Suprapubic skin (tissue), 4 donors: ENCODE measurements around the gene ENTREP1. TPM values are rescaled to one million over a fixed set of nuclear protein-coding genes. Genes with fewer than 3 reads are reported as not detected.

Source experiments
- DNase-seq, 2 donors: peaks; one replicate each; pipeline ENCODE4 v3.0.0-alpha.2; 2019; ENCODE audit warnings: low spot score in 2 of 2
- H3K27ac ChIP-seq: fragments of 200-600 bp; sonication (generic); one replicate; pipeline ENCODE4 v1.5.1; 2019
- H3K27me3 ChIP-seq: fragments of 200-600 bp; sonication (generic); one replicate; pipeline ENCODE4 v1.5.1; 2019
- H3K36me3 ChIP-seq: fragments of 200-600 bp; sonication (generic); one replicate; pipeline ENCODE4 v1.5.1; 2019
- H3K4me1 ChIP-seq: fragments of 200-600 bp; sonication (generic); one replicate; pipeline ENCODE4 v1.5.1; 2019
- H3K4me3 ChIP-seq: fragments of 200-600 bp; sonication (generic); one replicate; pipeline ENCODE4 v1.5.1; 2019; ENCODE audit warnings: mild to moderate bottlenecking
- H3K9me3 ChIP-seq: fragments of 200-600 bp; sonication (generic); one replicate; pipeline ENCODE4 v1.5.1; 2019
- CTCF ChIP-seq, 2 donors: fragments of 200-600 bp in 1 of 2; fragments of 450-650 bp in 1 of 2; sonication (generic) in 1 of 2; IDR thresholded peaks; one replicate each; pipeline ENCODE4 v1.5.1; 2016 to 2019; ENCODE audit warnings: antibody characterized with exemption in 2 of 2, mild to moderate bottlenecking in 1 of 2, moderate library complexity in 1 of 2
- EP300 ChIP-seq: sonication (generic); formaldehyde crosslinking; IDR thresholded peaks from one replicate; pipeline ENCODE4 v1.6.1; 2017; ENCODE audit warnings: antibody characterized with exemption
- POLR2A ChIP-seq, 2 donors: fragments of 450-650 bp; IDR thresholded peaks; one replicate each; pipeline ENCODE4 v1.6.1; 2017; ENCODE audit warnings: antibody characterized with exemption in 2 of 2, mild to moderate bottlenecking in 2 of 2, moderate library complexity in 2 of 2
- POLR2AphosphoS5 ChIP-seq, 3 donors: sonication (generic); formaldehyde crosslinking; IDR thresholded peaks; one replicate each; pipeline ENCODE4 v1.6.1; 2017; ENCODE audit warnings: antibody characterized with exemption in 3 of 3
- WGBS: methylation state at CpG from one replicate; pipeline ENCODE4 v1.1.5; 2018; 5-methylcytosine and 5-hydroxymethylcytosine counted together
- total RNA-seq, 4 donors: library from RNA; depleted of rRNA; stranded (reverse); fragments of >200 nt; gene quantifications; one replicate each; pipeline ENCODE4 v1.1.0, GENCODE V29; 2016

Gene ENTREP1
- total RNA-seq, 4 donors from 2014 or later: 8.6 to 49.2 (median 17.8) TPM

DNA sequence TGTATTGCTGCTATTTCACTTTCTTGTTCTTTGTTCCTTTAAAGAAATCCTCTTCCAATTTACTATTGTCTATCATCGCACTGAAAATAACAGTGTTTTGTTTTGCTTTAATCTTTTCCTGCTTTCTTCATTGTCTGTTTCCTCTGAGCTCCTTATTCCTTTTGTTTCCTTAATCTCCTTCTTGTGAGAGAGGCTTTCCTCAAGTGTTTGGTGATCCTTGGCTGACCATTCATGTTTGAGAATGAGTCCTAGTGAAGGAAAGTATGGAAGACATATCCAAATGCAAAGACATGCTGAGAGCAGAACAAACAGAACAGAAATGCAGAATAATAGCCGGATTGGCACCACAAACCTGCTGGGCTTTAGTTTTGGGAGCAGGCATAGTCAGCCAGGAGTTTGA is 42.0 kb upstream of the ENTREP1 start:
- no peaks in the 10 kb centered on the region for H3K9me3 ChIP-seq
- no peak for TF ChIP-seq EP300
- no peak for TF ChIP-seq CTCF (IDR thresholded peaks at IDR 0.05)
- TF ChIP-seq POLR2A (IDR thresholded peaks at IDR 0.05): no peak
- no peak for TF ChIP-seq POLR2AphosphoS5 (IDR thresholded peaks at IDR 0.05)
- H3K36me3 ChIP-seq: no peaks in the 10 kb centered on the region
- no peak overlapping the region for H3K27ac ChIP-seq
- H3K27me3 ChIP-seq: no peaks in the 10 kb centered on the region
- DNase-seq: no peak
- H3K4me3 ChIP-seq: no peak overlapping the region
- 83% methylated on average over 2 of the region's 2 CpGs for WGBS
- H3K4me1 ChIP-seq: no peaks in the 10 kb centered on the region

- H3K4me1 ChIP-seq: no peaks in the 10 kb centered on the region
- H3K27ac ChIP-seq: no peak overlapping the region
- no peaks in the 10 kb centered on the region for H3K9me3 ChIP-seq
- no peaks in the 10 kb centered on the region for H3K27me3 ChIP-seq
- WGBS: 94% methylated on average over 3 of the region's 3 CpGs
- TF ChIP-seq CTCF (IDR thresholded peaks at IDR 0.05) (no peak), POLR2A (IDR thresholded peaks at IDR 0.05) (no peak), EP300 (no peak), POLR2AphosphoS5 (IDR thresholded peaks at IDR 0.05) (no peak)
- H3K4me3 ChIP-seq: no peak overlapping the region
- H3K36me3 ChIP-seq: no peaks in the 10 kb centered on the region
- DNase-seq: no peak
Observed at GRCh38 chr9:69292078-69292477, 32.9 kb upstream of the ENTREP1 start.

- whole genome bisulfite sequencing: 55% methylated on average over 1 of the region's 1 CpG
- Histone ChIP-seq H3K4me1 (no peaks in the 10 kb centered on the region), H3K36me3 (no peaks in the 10 kb centered on the region), H3K27ac (no peak overlapping the region), H3K27me3 (no peaks in the 10 kb centered on the region), H3K4me3 (no peak overlapping the region), H3K9me3 (no peaks in the 10 kb centered on the region)
- TF ChIP-seq CTCF (IDR thresholded peaks at IDR 0.05) (no peak), POLR2A (IDR thresholded peaks at IDR 0.05) (no peak), EP300 (no peak), POLR2AphosphoS5 (IDR thresholded peaks at IDR 0.05) (no peak)
- no peak for DNase-seq
Observed at GRCh38 chr9:69293156-69293555, 31.9 kb upstream of the ENTREP1 start.

GRCh38 chr9:69295872-69296552 is 29.0 kb upstream of the ENTREP1 start:
- no peak for DNase-seq
- no peaks in the 10 kb centered on the region for H3K4me1 ChIP-seq
- no peak overlapping the region for H3K27ac ChIP-seq
- no peaks in the 10 kb centered on the region for H3K27me3 ChIP-seq
- no peaks in the 10 kb centered on the region for H3K9me3 ChIP-seq
- H3K36me3 ChIP-seq: no peaks in the 10 kb centered on the region
- TF ChIP-seq EP300 (no peak), POLR2AphosphoS5 (IDR thresholded peaks at IDR 0.05) (no peak)
- H3K4me3 ChIP-seq: no peak overlapping the region
- 56% methylated on average over 9 of the region's 9 CpGs for WGBS

GRCh38 chr9:69297300-69297980 is 27.6 kb upstream of the ENTREP1 start:
- Histone ChIP-seq H3K4me1 (no peaks in the 10 kb centered on the region), H3K27ac (no peak overlapping the region), H3K27me3 (no peaks in the 10 kb centered on the region), H3K4me3 (no peak overlapping the region), H3K36me3 (no peaks in the 10 kb centered on the region), H3K9me3 (no peaks in the 10 kb centered on the region)
- 77% methylated on average over 11 of the region's 11 CpGs for WGBS
- DNase-seq: no peak
- TF ChIP-seq POLR2A (IDR thresholded peaks at IDR 0.05): no peak
- no peak for TF ChIP-seq EP300
- TF ChIP-seq POLR2AphosphoS5 (IDR thresholded peaks at IDR 0.05): no peak
- no peak for TF ChIP-seq CTCF (IDR thresholded peaks at IDR 0.05)
